Femur (tissue), 1 donor: Measurements from ENCODE around the gene HSPA12A.

ENCODE experiments used
- DNase-seq: peaks from one replicate; pipeline ENCODE4 v3.0.0-alpha.2; 2017

The HSPA12A gene

GRCh38 chr10:116667484-116667883, 74.9 kb downstream of the HSPA12A start:
- DNase-seq = no peak

DNA sequence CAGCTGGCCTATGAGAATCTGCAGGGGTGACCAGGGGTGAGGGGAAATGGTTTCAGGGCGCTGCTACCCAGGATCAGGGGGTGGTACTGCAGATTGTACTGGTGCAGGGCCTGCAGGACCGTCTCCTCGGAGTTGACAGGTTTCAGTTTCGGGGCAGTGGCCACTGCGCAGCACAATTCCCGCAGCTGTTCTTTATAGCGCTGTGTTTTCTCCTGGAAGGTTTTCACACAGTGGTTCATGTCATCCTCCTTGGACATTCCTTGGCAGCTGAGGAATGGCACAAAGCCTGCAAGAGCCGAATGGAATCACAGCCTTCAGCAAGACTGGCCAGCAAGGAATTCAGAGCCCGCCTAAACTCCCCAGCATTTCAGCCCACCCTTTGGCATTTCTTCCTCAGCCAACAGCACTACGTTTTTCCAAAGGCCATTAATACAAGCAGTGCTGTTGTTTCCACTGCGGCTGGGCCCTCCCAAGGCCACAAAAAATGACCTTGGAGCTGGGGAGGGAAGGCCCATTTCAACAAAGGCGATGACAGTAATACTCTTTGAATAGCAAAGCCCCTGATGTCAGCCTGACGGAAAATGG, 76.7 kb downstream of the HSPA12A start:
- DNase-seq = peak; percentile 88

GRCh38 chr10:116664631-116665030, 77.7 kb downstream of the HSPA12A start:
- DNase-seq = no peak

DNA sequence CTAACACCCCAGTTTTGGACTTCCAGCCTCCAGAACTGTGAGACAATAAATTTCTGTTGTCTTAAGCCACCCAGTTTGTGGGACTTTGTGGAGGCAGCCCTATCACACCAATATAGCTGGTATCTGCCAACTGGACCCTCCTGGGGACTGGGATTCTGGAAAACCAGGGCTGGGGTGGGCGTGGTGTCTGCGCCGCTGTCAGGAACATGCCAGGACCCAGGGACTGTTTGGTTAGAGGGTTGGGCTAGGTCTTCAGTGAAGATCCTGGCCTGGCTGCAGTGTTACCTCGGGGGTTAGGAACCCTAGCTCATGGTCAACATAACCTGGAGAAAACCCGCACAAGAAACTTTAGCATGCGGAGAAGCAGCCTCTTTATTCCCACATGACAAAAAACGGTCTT, 79.0 kb downstream of the HSPA12A start:
- no peak for DNase-seq

GRCh38 chr10:116660860-116661259, 81.5 kb downstream of the HSPA12A start:
- DNase-seq = no peak

- DNase-seq = no peak
Measured at GRCh38 chr10:116659049-116659670, 83.2 kb downstream of the HSPA12A start.

DNA sequence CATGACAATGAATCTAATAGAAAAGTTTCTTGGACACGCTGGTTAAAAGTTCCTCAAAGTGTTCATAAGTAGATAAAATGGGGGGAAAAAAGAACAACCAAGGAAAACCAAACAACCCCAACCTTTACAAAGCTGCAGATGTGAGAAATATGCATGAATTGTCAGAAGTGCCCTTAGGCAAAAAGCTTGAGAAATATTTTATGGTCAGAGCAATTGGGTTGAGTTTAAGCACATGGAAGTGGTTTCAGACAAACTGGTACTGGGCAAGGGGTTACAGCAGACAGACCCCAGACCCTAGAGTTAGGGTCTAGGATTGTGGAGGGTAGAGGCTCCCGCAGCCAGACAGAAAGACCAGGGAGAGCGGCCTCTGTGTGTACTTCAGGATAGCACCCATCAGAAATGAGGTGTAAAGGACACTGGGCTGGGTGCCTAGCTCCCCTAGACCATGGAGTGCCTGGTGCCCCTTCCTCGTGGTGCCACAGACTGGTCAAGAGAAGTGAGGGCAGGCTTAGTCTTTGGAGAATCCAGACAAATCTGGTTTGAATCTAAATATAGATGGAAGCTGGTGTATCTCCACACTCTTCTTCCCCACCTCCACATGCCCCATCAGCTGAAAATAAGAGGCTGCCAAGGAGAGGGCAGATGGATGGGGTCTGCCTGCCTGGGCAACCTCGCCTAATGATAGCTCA, 84.4 kb downstream of the HSPA12A start:
- DNase-seq = no peak

- DNase-seq = no peak
Measured at GRCh38 chr10:116656044-116656443, 86.3 kb downstream of the HSPA12A start.

DNA sequence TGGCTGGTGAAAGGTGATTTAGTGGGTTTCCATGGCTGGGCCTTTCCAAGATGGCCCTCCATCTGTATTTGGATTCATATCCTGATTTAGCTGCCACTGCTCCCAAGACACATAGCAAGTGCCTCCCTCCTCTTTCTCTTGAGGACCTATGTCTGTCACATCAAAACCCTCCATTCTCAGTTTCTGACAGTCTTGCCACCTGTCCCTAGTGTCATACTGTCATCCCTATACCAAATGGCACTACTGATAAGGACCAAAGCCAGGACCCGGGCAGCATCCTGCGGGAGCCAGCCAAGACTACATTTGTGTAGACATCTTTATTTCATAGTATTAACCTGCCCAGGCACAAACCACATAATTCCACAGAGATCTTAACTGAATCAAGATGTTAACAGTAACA, 86.8 kb downstream of the HSPA12A start:
- DNase-seq = no peak

- DNase-seq = no peak
Measured at GRCh38 chr10:116654816-116655215, 87.5 kb downstream of the HSPA12A start.

DNA sequence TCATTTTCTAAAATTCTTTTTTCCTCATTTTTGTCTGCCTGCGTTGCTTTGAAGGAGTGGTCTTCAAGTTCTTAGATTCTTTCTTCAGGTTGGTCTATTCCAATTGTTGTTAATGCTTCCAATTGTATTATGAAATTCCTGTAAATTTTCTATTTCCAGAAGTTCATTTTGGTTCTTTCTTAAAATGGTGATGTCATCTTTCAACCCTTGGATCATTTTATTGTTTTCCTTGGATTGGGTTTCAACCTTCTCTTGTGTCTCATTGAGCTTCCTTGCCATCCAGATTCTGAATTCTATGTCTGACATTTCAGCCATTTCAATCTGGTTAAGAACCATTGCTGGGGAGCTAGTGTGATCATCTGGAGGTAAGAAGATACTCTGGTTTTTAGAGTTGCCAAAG, 88.5 kb downstream of the HSPA12A start:
- no peak for DNase-seq

DNA sequence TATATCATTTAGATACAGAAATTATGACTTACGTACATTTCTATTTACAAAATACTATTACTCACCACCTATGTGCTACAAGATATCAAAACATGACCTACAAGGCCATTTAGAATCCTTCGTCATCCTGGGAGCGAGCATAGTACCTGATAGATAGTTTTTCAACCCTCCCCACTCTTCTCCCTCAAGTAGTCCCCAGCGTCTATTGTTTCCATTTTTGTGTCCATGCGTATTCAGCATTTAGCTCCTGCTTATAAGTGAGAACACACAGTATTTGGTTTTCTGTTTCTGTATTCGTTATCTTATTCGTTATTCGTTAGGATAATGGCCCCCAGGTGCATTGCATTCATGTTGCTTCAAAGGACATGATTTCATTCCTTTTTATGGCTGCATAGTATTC, 93.5 kb downstream of the HSPA12A start:
- no peak for DNase-seq

DNA sequence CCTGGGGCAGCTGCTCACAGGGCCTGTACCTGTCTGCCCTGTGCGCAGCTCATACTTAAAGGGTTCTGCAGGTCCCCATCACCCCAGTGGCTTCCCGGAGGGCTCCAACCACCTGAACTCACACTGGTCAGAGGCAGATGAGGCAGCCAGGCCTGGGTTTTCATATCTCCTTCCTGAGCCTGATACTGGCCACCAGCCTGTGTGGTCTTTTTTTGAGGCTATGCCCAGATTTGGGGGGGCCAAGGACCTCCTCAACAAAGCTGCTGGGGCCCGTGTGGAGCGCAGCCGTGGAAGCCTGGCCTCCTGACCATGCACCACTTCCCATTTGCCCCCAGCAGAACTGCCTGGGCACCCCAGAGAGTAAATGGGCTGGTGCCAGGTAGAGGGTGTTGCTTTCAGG, 95.9 kb downstream of the HSPA12A start:
- no peak for DNase-seq

- no peak for DNase-seq
Measured at GRCh38 chr10:116637830-116638229, 104.5 kb downstream of the HSPA12A start.

DNA sequence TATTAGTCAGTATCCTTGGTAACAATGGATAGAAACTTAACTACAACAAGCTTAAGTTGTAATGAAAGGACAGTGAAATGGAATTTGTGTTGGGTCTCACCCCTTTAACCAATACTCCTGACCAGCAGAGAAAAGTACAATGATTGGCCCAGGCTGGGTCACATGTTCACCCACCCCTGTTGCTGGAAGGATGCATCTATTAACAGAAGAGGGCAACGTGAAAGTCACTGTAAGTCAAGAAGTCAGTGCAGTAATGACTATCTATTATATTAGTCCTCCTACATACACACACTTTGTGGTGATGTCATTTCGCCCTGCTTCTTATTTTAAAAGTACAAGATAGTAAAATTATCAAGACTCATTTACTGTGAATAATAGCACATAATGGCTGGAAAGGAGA, 105.4 kb downstream of the HSPA12A start:
- no peak for DNase-seq

DNA sequence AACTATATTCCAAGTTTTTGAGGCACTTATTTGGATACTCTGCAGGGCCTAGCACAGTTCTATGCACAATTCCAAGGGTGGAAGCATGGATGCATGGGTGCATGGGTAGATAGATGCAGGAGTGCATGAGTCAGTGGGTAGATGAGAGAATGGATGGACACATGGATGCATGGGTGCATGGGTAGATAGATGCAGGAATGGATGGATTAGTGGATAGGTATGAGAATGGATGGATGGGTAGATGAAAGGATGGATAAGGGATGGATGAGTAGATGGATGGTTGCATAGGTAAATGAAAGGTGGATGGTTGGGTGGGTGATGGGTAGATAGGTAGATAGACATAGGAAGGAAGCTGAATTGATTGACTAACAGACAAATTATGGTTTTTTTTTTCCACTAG, 106.0 kb downstream of the HSPA12A start:
- no peak for DNase-seq

GRCh38 chr10:116634126-116634975, 108.0 kb downstream of the HSPA12A start:
- DNase-seq = no peak

DNA sequence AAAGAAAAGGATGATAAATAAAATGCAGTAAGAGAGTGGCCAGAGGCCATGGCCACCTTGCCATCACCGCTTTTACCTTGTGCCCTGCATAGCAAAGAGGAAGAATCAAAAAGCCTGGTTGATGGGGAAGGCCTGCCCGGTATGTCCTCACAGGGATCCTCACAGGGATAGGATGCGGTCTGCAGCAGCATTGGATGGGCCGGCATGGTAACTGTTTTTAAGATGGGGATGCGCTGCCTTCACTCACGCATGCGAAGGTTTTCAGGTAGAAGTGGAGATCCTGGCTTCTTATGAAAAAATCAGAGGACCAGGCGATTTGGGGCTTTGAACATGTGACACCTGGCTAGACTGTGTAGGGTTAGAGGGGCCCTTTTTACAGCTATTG, 109.2 kb downstream of the HSPA12A start:
- no peak for DNase-seq

GRCh38 chr10:116632596-116633215, 109.7 kb downstream of the HSPA12A start:
- no peak for DNase-seq

GRCh38 chr10:116631871-116632295, 110.5 kb downstream of the HSPA12A start:
- DNase-seq = no peak

DNA sequence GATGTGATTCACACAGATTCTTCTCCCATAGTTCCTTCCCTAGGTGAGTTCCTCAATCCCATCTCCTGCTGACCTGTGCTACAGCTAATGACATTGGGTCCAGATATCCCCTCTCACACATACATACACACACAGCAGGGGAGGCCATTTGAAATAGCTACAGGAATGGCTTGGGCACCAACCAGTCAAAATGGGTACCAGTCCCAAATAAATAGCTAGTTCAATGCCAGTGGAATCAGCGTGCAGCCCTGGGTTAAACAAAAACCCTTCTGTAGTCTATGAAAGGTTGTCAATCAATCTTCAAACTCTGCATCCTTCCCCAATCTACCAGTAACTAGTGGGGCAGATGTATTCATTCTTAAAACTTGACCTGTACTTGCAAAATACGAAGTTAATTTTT, 112.3 kb downstream of the HSPA12A start:
- no peak for DNase-seq

GRCh38 chr10:116629340-116629739, 113.0 kb downstream of the HSPA12A start:
- no peak for DNase-seq

GRCh38 chr10:116627386-116627933, 114.9 kb downstream of the HSPA12A start:
- no peak for DNase-seq
